ENCODE measurements around the gene MYPOP.

DNA sequence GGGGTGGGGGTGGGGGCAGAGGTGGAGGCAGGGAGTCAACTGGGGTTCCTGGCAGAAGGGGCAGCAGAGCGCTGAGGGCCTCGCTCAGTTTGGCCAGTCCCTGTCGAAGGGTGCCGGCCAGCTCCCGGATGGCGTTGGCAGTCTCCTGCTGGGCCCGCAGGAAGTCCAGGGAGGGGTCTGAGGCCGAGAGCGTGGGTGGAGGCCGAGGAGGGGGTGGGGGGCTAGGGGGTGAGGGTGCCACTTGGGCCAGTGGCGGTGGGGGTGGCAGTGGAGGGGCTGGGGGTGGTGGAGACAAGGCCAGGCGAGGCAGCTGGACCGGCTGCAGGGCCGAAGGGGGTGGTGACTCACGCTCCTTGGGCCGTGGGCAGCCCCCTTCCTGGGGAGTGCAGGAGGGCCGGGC is 11.5 kb downstream of the MYPOP start:
- TF ChIP-seq, protein P1, sequence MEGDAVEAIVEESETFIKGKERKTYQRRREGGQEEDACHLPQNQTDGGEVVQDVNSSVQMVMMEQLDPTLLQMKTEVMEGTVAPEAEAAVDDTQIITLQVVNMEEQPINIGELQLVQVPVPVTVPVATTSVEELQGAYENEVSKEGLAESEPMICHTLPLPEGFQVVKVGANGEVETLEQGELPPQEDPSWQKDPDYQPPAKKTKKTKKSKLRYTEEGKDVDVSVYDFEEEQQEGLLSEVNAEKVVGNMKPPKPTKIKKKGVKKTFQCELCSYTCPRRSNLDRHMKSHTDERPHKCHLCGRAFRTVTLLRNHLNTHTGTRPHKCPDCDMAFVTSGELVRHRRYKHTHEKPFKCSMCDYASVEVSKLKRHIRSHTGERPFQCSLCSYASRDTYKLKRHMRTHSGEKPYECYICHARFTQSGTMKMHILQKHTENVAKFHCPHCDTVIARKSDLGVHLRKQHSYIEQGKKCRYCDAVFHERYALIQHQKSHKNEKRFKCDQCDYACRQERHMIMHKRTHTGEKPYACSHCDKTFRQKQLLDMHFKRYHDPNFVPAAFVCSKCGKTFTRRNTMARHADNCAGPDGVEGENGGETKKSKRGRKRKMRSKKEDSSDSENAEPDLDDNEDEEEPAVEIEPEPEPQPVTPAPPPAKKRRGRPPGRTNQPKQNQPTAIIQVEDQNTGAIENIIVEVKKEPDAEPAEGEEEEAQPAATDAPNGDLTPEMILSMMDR (conservative IDR thresholded peaks at IDR 0.05; ENCODE audit: low read length), result no peak
- TF ChIP-seq EZH2phosphoT487 (IDR thresholded peaks at IDR 0.05; ENCODE audit: borderline replicate concordance, low read depth, low read length), result no peak
